GM06990 (cell line): ENCODE measurements around the gene PRSS1.
"Not testable (repeated sequence)": the region's sequence is repeated elsewhere in the genome, so short reads cannot be mapped to it uniquely, and the experiment has no call there.

Source experiments
- DNase-seq: peaks from one replicate; pipeline ENCODE4 v3.0.0-alpha.2; 2011; ENCODE audit not compliant: insufficient read length; ENCODE audit errors: extremely low read depth
- H3K27me3 ChIP-seq: replicated peaks from 2 replicates; pipeline ENCODE4 v1.6.0; 2011; ENCODE audit warnings: low read length; ENCODE audit not compliant: control insufficient read depth, insufficient read depth
- H3K36me3 ChIP-seq: 2 replicates; pipeline ENCODE4 v1.5.1; 2011; ENCODE audit warnings: low read length; ENCODE audit not compliant: control insufficient read depth, insufficient read depth
- H3K4me3 ChIP-seq: replicated peaks from 2 replicates; pipeline ENCODE4 v1.5.1; 2011; ENCODE audit warnings: low read depth, mild to moderate bottlenecking, control low read depth, low read length
- CTCF ChIP-seq: IDR thresholded peaks from 2 replicates; pipeline ENCODE4 v1.5.1; 2011; ENCODE audit warnings: low read length, control low read depth, mild to moderate bottlenecking, inconsistent platforms; ENCODE audit not compliant: insufficient read depth, poor library complexity, severe bottlenecking

Gene PRSS1

GRCh38 chr7:142759433-142759832, 10.2 kb downstream of the PRSS1 start:
- DNase-seq, result no peak
- no peaks in the 10 kb centered on the region; the same call in 1 of the 2 replicates for H3K27me3 ChIP-seq
- no peak overlapping the region for H3K4me3 ChIP-seq
- no peaks in the 10 kb centered on the region for H3K36me3 ChIP-seq
- TF ChIP-seq CTCF, result no peak

DNA sequence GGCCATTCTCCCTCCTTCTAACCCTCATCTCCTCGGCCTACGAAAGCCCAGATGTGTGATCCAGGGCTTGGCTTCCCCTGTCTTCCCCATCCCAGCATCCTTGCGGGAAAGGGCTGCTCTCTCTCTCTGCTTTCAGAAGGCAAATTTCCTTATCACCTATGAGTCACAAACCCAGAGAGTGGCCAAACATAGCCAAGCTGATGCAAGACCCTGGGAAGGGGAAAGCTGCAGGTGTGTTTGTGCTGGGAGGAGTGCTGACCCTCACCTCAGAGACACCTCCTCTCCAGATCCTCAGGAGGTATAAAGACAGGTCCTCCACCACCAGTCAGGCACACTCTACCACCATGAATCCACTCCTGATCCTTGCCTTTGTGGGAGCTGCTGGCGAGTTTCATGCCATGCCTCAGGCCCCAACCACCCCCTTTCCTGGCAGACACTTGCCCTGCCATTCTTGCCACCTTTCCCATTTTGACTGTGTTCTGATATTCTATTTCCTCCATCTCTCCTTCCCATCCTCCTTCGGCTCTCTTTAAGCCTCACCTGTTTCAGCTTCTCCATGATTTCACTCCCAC, 10.9 kb downstream of the PRSS1 start:
- no peaks in the 10 kb centered on the region for H3K36me3 ChIP-seq
- no peaks in the 10 kb centered on the region; the same call in 1 of the 2 replicates for H3K27me3 ChIP-seq
- H3K4me3 ChIP-seq, result no peak overlapping the region
- no peak for DNase-seq
- TF ChIP-seq CTCF, result no peak

DNA sequence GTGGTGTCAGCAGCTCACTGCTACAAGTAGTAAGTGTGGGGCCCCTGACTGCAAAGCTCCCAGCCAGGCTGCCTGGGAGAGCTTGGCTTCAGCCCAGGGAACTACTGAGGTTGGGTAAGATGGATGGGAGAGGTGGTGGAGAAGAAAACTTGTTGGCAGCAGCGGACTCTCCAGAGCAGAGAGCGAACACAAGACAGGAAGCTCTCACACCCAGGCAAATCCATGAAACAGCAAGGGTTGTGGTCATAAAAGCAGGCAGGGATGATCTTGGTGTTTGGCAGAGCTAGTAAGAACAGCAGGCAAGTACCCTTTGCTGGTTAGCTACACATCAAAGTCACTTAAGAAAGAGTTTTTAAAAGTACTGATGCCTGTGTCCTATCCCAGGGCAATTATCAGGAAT, 12.3 kb downstream of the PRSS1 start:
- H3K36me3 ChIP-seq, DNase-seq, H3K4me3 ChIP-seq, H3K27me3 ChIP-seq: not testable (repeated sequence)

DNA sequence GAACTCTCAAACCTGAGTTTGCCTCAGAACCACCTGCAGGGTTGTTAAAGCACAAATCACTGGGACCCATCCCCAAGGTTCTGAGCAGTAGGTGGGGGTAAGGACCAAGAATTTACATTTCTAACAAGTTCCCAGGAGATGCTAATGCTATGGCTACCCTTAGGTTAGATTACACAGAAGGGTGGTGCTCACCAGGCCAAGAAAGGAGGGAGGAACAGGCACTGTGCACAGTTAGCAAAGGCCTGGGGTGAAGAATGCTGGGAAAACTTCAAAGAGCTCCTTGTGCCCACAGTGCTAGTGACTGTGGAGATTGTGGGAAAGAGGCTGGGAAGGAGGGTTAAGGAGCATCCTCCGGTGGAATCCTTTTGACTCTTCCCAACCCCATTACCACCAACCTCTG, 12.8 kb downstream of the PRSS1 start:
- H3K27me3 ChIP-seq, result no peaks in the 10 kb centered on the region; the same call in 1 of the 2 replicates
- no peak overlapping the region for H3K4me3 ChIP-seq
- no peak for TF ChIP-seq CTCF
- H3K36me3 ChIP-seq, result no peaks in the 10 kb centered on the region
- DNase-seq, result no peak

DNA sequence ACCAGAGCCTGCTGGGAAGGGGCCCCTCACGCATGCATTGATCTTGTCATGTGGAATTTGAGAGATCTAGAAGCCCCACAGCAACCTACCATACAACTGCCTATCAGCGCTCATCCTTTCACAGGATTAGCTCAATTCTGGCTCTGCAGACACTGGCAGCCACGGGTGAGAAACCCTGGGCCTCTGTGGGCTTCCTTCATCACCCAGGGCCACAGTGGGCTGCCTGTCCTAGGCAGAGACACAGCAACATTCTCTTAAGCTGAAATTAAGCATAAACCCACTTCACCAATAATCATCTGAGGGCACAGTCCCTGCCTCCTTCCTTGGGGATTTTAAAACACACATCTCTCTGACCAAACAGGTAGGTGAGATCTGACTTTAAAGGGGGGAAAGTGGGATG, 18.2 kb downstream of the PRSS1 start:
- Histone ChIP-seq H3K4me3 (no peak overlapping the region), H3K36me3 (no peaks in the 10 kb centered on the region), H3K27me3 (no peaks in the 10 kb centered on the region)
- DNase-seq, result no peak
- no peak for TF ChIP-seq CTCF

GRCh38 chr7:142767861-142768260, 18.6 kb downstream of the PRSS1 start:
- Histone ChIP-seq H3K4me3 (no peak overlapping the region), H3K36me3 (no peaks in the 10 kb centered on the region), H3K27me3 (no peaks in the 10 kb centered on the region)
- TF ChIP-seq CTCF, result no peak
- DNase-seq, result no peak

DNA sequence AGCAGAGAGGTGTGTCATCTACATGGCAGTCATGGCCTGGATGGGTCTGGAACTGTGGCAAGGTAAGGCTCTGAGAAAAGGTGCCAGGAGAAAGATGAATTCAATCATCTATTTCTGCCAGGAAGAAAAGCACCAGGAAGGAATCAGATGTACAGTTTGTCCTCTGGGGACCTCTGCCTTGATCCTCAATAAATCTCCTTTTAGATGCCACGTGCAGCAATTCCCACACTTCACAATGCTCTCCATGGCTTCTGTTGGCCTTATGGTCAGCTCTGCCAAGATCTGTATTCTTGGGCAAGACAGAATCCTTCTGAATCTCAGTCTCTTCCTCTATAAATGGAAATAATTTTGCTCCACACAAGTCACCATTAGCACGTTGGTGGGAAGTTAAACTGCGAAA, 19.6 kb downstream of the PRSS1 start:
- not testable (repeated sequence) for H3K4me3 ChIP-seq

More for the DNA sequence above, 19.6 kb downstream of the PRSS1 start:
- H3K36me3 ChIP-seq, DNase-seq, H3K27me3 ChIP-seq: not testable (repeated sequence)
